IMR-90 (cell line): ENCODE results near the gene LSM2. TPM values are rescaled to one million over a fixed set of nuclear protein-coding genes. Genes with fewer than 3 reads are reported as not detected.

ENCODE experiments used
- ATAC-seq: fragments of 200-7000 bp; cut with Tn5 transposase; 2 replicates; pipeline ENCODE4 v1.9.1; 2020; ENCODE audit warnings: low read depth, mild to moderate bottlenecking, moderate library complexity
- BruUV-seq: library from RNA; stranded (reverse); fragments of 400-500 nt; replicated peaks from 2 replicates; lab custom pipeline; 2021; lab: Mats Ljungman, UMichigan
- CTCF ChIA-PET: fragments of 300-600 bp; formaldehyde crosslinking; extraction: SDS; loops from one replicate; lab custom pipeline; 2021; ENCODE audit warnings: antibody characterized with exemption; lab: Yijun Ruan, JAX
- POLR2A ChIA-PET: fragments of 300-600 bp; sonication (Branson Sonifier 250); formaldehyde crosslinking; loops from one replicate; lab custom pipeline; 2022; ENCODE audit warnings: antibody characterized with exemption; ENCODE audit not compliant: unreplicated experiment; lab: Charles Lee
- DNase-seq: peaks from one replicate; pipeline ENCODE4 v3.0.0; 2013
- H2AFZ ChIP-seq: replicated peaks from 2 replicates; pipeline ENCODE3; 2013; ENCODE audit warnings: low read length, mild to moderate bottlenecking; ENCODE audit not compliant: poor library complexity
- H2AK5ac ChIP-seq: 2 replicates; pipeline ENCODE4 v1.6.1; 2013; ENCODE audit warnings: low read depth, low read length, inconsistent platforms
- H2AK9ac ChIP-seq: replicated peaks from 2 replicates; pipeline ENCODE3; 2013; ENCODE audit warnings: mild to moderate bottlenecking, low read depth, low read length, moderate library complexity; ENCODE audit not compliant: poor library complexity
- H2BK120ac ChIP-seq: 2 replicates; pipeline ENCODE4 v1.6.1; 2013; ENCODE audit warnings: low read depth, low read length, inconsistent platforms
- H2BK15ac ChIP-seq: 3 replicates; pipeline ENCODE4 v1.6.1; 2013; ENCODE audit warnings: low read depth, low read length, inconsistent platforms
- H2BK20ac ChIP-seq: 2 replicates; pipeline ENCODE4 v1.6.1; 2013; ENCODE audit warnings: low read depth, mild to moderate bottlenecking, inconsistent platforms, low read length, moderate library complexity
- H2BK5ac ChIP-seq: 2 replicates; pipeline ENCODE4 v1.6.1; 2013; ENCODE audit warnings: mild to moderate bottlenecking, low read depth, low read length, inconsistent platforms; ENCODE audit not compliant: poor library complexity, severe bottlenecking
- H3K14ac ChIP-seq: replicated peaks from 2 replicates; pipeline ENCODE4 v1.6.1; 2013; ENCODE audit warnings: low read depth, low read length, inconsistent platforms
- H3K18ac ChIP-seq: 2 replicates; pipeline ENCODE4 v1.6.1; 2013; ENCODE audit warnings: low read depth, low read length, control low read depth
- H3K23ac ChIP-seq: 2 replicates; pipeline ENCODE4 v1.6.1; 2013; ENCODE audit warnings: low read depth, low read length, inconsistent platforms
- H3K27ac ChIP-seq: 2 replicates; pipeline ENCODE4 v1.5.1; 2013; ENCODE audit warnings: mild to moderate bottlenecking, control low read depth, low read length; ENCODE audit not compliant: insufficient read depth
- H3K27me3 ChIP-seq: 2 replicates; pipeline ENCODE4 v1.6.1; 2013; ENCODE audit warnings: low read length; ENCODE audit not compliant: control insufficient read depth, insufficient read depth
- H3K36me3 ChIP-seq: 2 replicates; pipeline ENCODE4 v1.6.1; 2013; ENCODE audit warnings: low read length, mixed read lengths; ENCODE audit not compliant: control insufficient read depth, insufficient read depth
- H3K4ac ChIP-seq: 2 replicates; pipeline ENCODE4 v1.6.1; 2013; ENCODE audit warnings: low read depth, low read length, inconsistent platforms
- H3K4me1 ChIP-seq: 2 replicates; pipeline ENCODE4 v1.6.1; 2013; ENCODE audit warnings: low read length, mixed read lengths; ENCODE audit not compliant: control insufficient read depth, insufficient read depth
- H3K4me2 ChIP-seq: 2 replicates; pipeline ENCODE4 v1.6.1; 2013; ENCODE audit warnings: low read depth, mild to moderate bottlenecking, control low read depth, low read length, moderate library complexity
- H3K4me3 ChIP-seq: 2 replicates; pipeline ENCODE4 v1.5.1; 2013; ENCODE audit warnings: low read depth, mild to moderate bottlenecking, control low read depth, low read length, moderate library complexity; ENCODE audit not compliant: insufficient read depth
- H3K56ac ChIP-seq: 2 replicates; pipeline ENCODE4 v1.6.1; 2013; ENCODE audit warnings: low read length, inconsistent platforms; ENCODE audit not compliant: insufficient read depth; ENCODE audit errors: extremely low read depth
- H3K79me1 ChIP-seq, 2 experiments: 2 replicates each; pipeline ENCODE4 v1.6.1; 2013; ENCODE audit warnings: low read length in 2 of 2, inconsistent platforms in 1 of 2, low read depth in 1 of 2
- H3K9ac ChIP-seq: 2 replicates; pipeline ENCODE4 v1.6.1; 2013; ENCODE audit warnings: low read depth, low read length, control low read depth
- H3K9me1 ChIP-seq: 2 replicates; pipeline ENCODE4 v1.6.1; 2013; ENCODE audit warnings: low read length, inconsistent platforms; ENCODE audit not compliant: insufficient read depth
- H3K9me3 ChIP-seq: 2 replicates; pipeline ENCODE4 v1.6.1; 2013; ENCODE audit warnings: low read length; ENCODE audit not compliant: control insufficient read depth, insufficient read depth
- H4K20me1 ChIP-seq: 2 replicates; pipeline ENCODE4 v1.6.1; 2013; ENCODE audit warnings: low read length, inconsistent platforms; ENCODE audit not compliant: insufficient read depth
- H4K5ac ChIP-seq: 2 replicates; pipeline ENCODE4 v1.6.1; 2013; ENCODE audit warnings: mild to moderate bottlenecking, low read depth, low read length, control low read depth
- H4K8ac ChIP-seq, 2 experiments: 2 replicates each; pipeline ENCODE4 v1.6.1; 2013; ENCODE audit warnings: low read depth in 2 of 2, low read length in 2 of 2, control low read depth in 1 of 2, inconsistent platforms in 1 of 2
- H4K91ac ChIP-seq: 2 replicates; pipeline ENCODE4 v1.6.1; 2013; ENCODE audit warnings: low read depth, low read length, inconsistent platforms; ENCODE audit not compliant: insufficient read depth
- CEBPB ChIP-seq: IDR thresholded peaks from 2 replicates; pipeline ENCODE4 v1.6.1; 2012; ENCODE audit warnings: low read depth, low read length, improper control_type of control experiment
- CHD1 ChIP-seq: IDR thresholded peaks from 2 replicates; pipeline ENCODE4 v1.6.1; 2012; ENCODE audit warnings: low read depth, low read length, improper control_type of control experiment
- FOS ChIP-seq: fragments of 150-350 bp; IDR thresholded peaks from 2 replicates; pipeline ENCODE4 v1.6.1; 2016; ENCODE audit warnings: low read depth, low read length
- MXI1 ChIP-seq: IDR thresholded peaks from 2 replicates; pipeline ENCODE4 v1.6.1; 2012; ENCODE audit warnings: low read depth, mild to moderate bottlenecking, low read length, moderate library complexity, borderline replicate concordance
- RAD21 ChIP-seq: IDR thresholded peaks from 2 replicates; pipeline ENCODE4 v1.6.1; 2012; ENCODE audit warnings: low read length, improper control_type of control experiment
- RFX5 ChIP-seq: IDR thresholded peaks from 2 replicates; pipeline ENCODE4 v1.8.0; 2012; ENCODE audit warnings: low read depth, mild to moderate bottlenecking, low read length, moderate library complexity
- SMC3 ChIP-seq: fragments of 150-350 bp; IDR thresholded peaks from 2 replicates; pipeline ENCODE4 v1.6.1; 2016; ENCODE audit warnings: low read depth, mild to moderate bottlenecking, antibody characterized with exemption, low read length, moderate library complexity
- WGBS, 2 experiments: methylation state at CpG; one replicate each; pipeline versions ENCODE4 v1.1.5 to v1.1.7; 2013; ENCODE audit warnings: missing lambda C conversion rate in 2 of 2; ENCODE audit not compliant: insufficient read length in 1 of 2; ENCODE audit errors: extremely low coverage in 2 of 2; 5-methylcytosine and 5-hydroxymethylcytosine counted together
- dilution Hi-C: fragments of 300-500 bp; cut with HindIII; formaldehyde crosslinking; loops from one replicate; pipeline ENCODE4 v1.14.3; 2018; ENCODE audit warnings: low sequenced_read_pairs; ENCODE audit not compliant: unreplicated experiment
- in situ Hi-C: fragments of 300-500 bp; cut with MboI; formaldehyde crosslinking; loops from 3 replicates; pipeline ENCODE4 v1.14.3; 2019; ENCODE audit warnings: low sequenced_read_pairs, inconsistent platforms, mixed read lengths
- intact Hi-C: fragments of 100-400 bp; cut with micrococcal nuclease; formaldehyde crosslinking; loops from 2 replicates; pipeline ENCODE4 v1.10.0; 2022
- polyA plus RNA-seq, 3 experiments: library from polyadenylated mRNA; depleted of rRNA; stranded (reverse); fragments of >200 nt; gene quantifications; 2 replicates each; pipeline ENCODE4 v1.2.3, GENCODE V29; 2012; ENCODE audit warnings: low replicate concordance in 1 of 3
- total RNA-seq: library from RNA; depleted of rRNA; stranded (reverse); fragments of >200 nt; gene quantifications from 2 replicates; pipeline ENCODE4 v1.2.3, GENCODE V29; 2012
- TF ChIP-seq, protein P1 (sequence below): fragments of 150-350 bp; IDR thresholded peaks from 2 replicates; pipeline ENCODE4 v1.6.1; 2016; ENCODE audit warnings: low read depth, mild to moderate bottlenecking, low read length, moderate library complexity, borderline replicate concordance
- TF ChIP-seq, protein P2 (sequence below): fragments of 150-350 bp; IDR thresholded peaks from 2 replicates; pipeline ENCODE4 v1.6.1; 2017; ENCODE audit warnings: mild to moderate bottlenecking, antibody characterized with exemption, low read length, low read depth
- TF ChIP-seq, protein P3 (sequence below): conservative IDR thresholded peaks from 2 replicates; pipeline ENCODE4 v1.5.1; 2012; ENCODE audit warnings: mild to moderate bottlenecking, low read depth, low read length, improper control_type of control experiment

The LSM2 gene
- total and polyA plus RNA-seq, 2 of the 4 experiments (the other 2 are of a cell fraction): 56.3 to 61.0 TPM

DNA sequence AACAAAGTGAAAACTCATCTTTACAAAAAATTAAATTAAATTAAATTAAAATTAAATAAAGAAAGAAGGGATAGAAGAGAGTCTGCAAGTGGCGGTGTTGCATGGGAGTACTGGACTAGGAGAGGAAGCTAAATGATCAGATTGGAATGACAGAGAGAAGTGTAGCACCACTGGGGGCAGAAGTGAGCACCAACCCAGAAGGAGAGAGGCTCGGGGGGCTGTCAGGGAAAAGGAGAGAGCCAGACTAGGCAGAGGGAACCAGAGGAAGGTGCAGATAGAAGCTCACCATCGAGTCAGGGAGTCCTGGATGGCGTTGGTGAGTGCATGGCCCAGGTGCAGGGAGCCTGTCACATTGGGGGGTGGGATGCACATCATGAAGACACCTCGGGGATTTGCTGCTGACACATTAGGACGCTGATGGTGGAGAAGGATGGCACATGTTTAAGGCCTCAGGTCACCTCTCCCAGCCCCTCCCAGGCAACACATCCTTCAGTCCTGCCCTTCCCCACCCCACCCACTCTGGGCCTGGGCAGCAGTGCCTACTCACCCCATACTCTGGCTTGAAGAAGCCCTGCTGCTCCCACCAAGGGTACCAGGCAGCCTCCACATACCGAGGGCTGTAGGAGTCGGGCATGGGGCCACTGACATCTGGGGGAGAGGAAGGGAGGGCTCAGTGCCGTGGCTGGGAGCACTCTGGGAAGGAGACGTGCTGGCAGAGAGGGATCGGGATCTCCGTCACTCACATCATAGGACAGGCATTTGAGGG, 15.3 kb downstream of the LSM2 start:
- no peak overlapping the region for H2BK15ac ChIP-seq
- H4K91ac ChIP-seq: no peak overlapping the region
- no peak overlapping the region for H4K8ac ChIP-seq
- BruUV-seq: no TSS peak
- H3K79me1 ChIP-seq: peaks cover 0 to 51% of the 10 kb centered on the region in 2 experiments
- H3K14ac ChIP-seq: no peak overlapping the region
- ATAC-seq (peak; percentile 15; the same call in 1 of the 2 replicates), DNase-seq (peak; percentile 39)
- no peak overlapping the region for H2AK5ac ChIP-seq
- H2AK9ac ChIP-seq: no peak overlapping the region
- 30% methylated on average over 2 of the region's 12 CpGs; no CpG with 5 or more reads in 1 of the 2 experiments for WGBS, 2 experiments
- 0 out of 2 replicates have a peak, but pooled peaks cover 3% of the 10 kb centered on the region for H3K9me1 ChIP-seq
- TF ChIP-seq RAD21 (peak; percentile 46), CEBPB (no peak), FOS (no peak), SMC3 (peak; percentile 29; the same call in 1 of the 2 replicates), RFX5 (no peak), CHD1 (no peak), MXI1 (no peak)
- TF ChIP-seq, protein P1, sequence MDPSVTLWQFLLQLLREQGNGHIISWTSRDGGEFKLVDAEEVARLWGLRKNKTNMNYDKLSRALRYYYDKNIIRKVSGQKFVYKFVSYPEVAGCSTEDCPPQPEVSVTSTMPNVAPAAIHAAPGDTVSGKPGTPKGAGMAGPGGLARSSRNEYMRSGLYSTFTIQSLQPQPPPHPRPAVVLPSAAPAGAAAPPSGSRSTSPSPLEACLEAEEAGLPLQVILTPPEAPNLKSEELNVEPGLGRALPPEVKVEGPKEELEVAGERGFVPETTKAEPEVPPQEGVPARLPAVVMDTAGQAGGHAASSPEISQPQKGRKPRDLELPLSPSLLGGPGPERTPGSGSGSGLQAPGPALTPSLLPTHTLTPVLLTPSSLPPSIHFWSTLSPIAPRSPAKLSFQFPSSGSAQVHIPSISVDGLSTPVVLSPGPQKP: no peak
- TF ChIP-seq, protein P2, sequence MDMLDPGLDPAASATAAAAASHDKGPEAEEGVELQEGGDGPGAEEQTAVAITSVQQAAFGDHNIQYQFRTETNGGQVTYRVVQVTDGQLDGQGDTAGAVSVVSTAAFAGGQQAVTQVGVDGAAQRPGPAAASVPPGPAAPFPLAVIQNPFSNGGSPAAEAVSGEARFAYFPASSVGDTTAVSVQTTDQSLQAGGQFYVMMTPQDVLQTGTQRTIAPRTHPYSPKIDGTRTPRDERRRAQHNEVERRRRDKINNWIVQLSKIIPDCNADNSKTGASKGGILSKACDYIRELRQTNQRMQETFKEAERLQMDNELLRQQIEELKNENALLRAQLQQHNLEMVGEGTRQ: no peak
- TF ChIP-seq, protein P3, sequence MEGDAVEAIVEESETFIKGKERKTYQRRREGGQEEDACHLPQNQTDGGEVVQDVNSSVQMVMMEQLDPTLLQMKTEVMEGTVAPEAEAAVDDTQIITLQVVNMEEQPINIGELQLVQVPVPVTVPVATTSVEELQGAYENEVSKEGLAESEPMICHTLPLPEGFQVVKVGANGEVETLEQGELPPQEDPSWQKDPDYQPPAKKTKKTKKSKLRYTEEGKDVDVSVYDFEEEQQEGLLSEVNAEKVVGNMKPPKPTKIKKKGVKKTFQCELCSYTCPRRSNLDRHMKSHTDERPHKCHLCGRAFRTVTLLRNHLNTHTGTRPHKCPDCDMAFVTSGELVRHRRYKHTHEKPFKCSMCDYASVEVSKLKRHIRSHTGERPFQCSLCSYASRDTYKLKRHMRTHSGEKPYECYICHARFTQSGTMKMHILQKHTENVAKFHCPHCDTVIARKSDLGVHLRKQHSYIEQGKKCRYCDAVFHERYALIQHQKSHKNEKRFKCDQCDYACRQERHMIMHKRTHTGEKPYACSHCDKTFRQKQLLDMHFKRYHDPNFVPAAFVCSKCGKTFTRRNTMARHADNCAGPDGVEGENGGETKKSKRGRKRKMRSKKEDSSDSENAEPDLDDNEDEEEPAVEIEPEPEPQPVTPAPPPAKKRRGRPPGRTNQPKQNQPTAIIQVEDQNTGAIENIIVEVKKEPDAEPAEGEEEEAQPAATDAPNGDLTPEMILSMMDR: peak; percentile 58
- H3K23ac ChIP-seq: 0 out of 2 replicates have a peak overlapping the region, but pooled peaks have one; percentile 55
- H3K27ac ChIP-seq: no peak overlapping the region
- no peaks in the 10 kb centered on the region for H3K9me3 ChIP-seq
- peaks cover 20% of the 10 kb centered on the region for H3K36me3 ChIP-seq
- in situ Hi-C loops (no loop called here), dilution Hi-C loops (no loop called here), intact Hi-C loops (no loop called here)
- H3K4ac ChIP-seq: peak overlapping the region; percentile 62; the same call in 1 of the 2 replicates
- H3K18ac ChIP-seq: no peak overlapping the region
- no peak overlapping the region for H3K4me3 ChIP-seq
- H3K4me2 ChIP-seq: no peak overlapping the region
- H2AFZ ChIP-seq: no peak overlapping the region
- no peak overlapping the region for H3K9ac ChIP-seq
- H3K4me1 ChIP-seq: no peaks in the 10 kb centered on the region; the same call in 1 of the 2 replicates
- ChIA-PET CTCF (interaction anchor here (0.6 to 1.2 kb wide), 8 partner anchors 11 to 164 kb away, joined by 3 read pairs; partner anchors contain the start of gene ABHD16A), POLR2A (interaction anchor here (1.0 kb wide), 1 partner anchor 36 kb away, joined by 4 read pairs; the partner anchor contains the start of gene HSPA1B)
- no peak overlapping the region for H2BK120ac ChIP-seq
- no peak overlapping the region for H2BK20ac ChIP-seq
- H2BK5ac ChIP-seq: no peak overlapping the region
- H3K56ac ChIP-seq: no peak overlapping the region
- H4K20me1 ChIP-seq: no peaks in the 10 kb centered on the region
- no peaks in the 10 kb centered on the region for H3K27me3 ChIP-seq
- H4K5ac ChIP-seq: no peak overlapping the region
